K562 (cell line): Measurements from ENCODE around the gene RIMOC1. TPM values are rescaled to one million over a fixed set of nuclear protein-coding genes. Genes with fewer than 3 reads are reported as not detected.
A peak's percentile ranks its signal among the peaks of the same experiment; 100 is the strongest.

Source experiments
- EWSR1 ChIP-seq: fragments of 450-650 bp; IDR thresholded peaks from 2 replicates; pipeline ENCODE4 v1.6.1; 2018; ENCODE audit warnings: borderline replicate concordance, mild to moderate bottlenecking, low read depth, moderate library complexity; ENCODE audit not compliant: partially characterized antibody
- GABPA ChIP-seq: fragments of 200-800 bp; sonication (Bioruptor generic); conservative IDR thresholded peaks from 2 replicates; pipeline ENCODE4 v1.6.1; 2016; ENCODE audit warnings: low read depth, missing genetic modification characterization, missing compliant biosample characterization
- JUN ChIP-seq, 2 experiments: sonication (generic) in 1 of 2; formaldehyde crosslinking in 1 of 2; IDR thresholded peaks; 2 replicates each; pipeline versions ENCODE4 v1.6.1 to v1.8.0; 2012 to 2022; ENCODE audit warnings: borderline replicate concordance in 2 of 2, mild to moderate bottlenecking in 2 of 2, improper control_type of control experiment in 1 of 2, low read depth in 1 of 2, low read length in 1 of 2, missing genetic modification reagents in 1 of 2
- MAFK ChIP-seq: IDR thresholded peaks from 2 replicates; pipeline ENCODE4 v1.6.1; 2011; ENCODE audit warnings: low read length, improper control_type of control experiment
- MEIS2 ChIP-seq: fragments of 450-650 bp; IDR thresholded peaks from 2 replicates; pipeline ENCODE4 v1.6.1; 2014; ENCODE audit warnings: mild to moderate bottlenecking; ENCODE audit not compliant: partially characterized antibody
- SMARCB1 ChIP-seq: IDR thresholded peaks from 2 replicates; pipeline ENCODE4 v1.6.1; 2011; ENCODE audit warnings: improper control_type of control experiment, low read depth; ENCODE audit not compliant: insufficient read length
- SRF ChIP-seq, 2 experiments: fragments of 250-450, 450-650 bp in 1 of 2; sonication (Bioruptor Pico) in 1 of 2; sonication (generic) in 1 of 2; formaldehyde crosslinking; IDR thresholded peaks; 2 replicates each; pipeline versions ENCODE4 v1.5.0 to v1.5.1; 2020 to 2022; ENCODE audit warnings: mild to moderate bottlenecking in 1 of 2, missing genetic modification reagents in 1 of 2
- ZBED1 ChIP-seq: IDR thresholded peaks from 2 replicates; pipeline ENCODE4 v1.6.1; 2014
- ZNF354B ChIP-seq: fragments of 250-450 bp; sonication (Bioruptor Pico); IDR thresholded peaks from 2 replicates; pipeline ENCODE4 v1.4.0; 2020
- ZNF444 ChIP-seq: fragments of 250-450 bp; sonication (Bioruptor Pico); IDR thresholded peaks from 2 replicates; pipeline ENCODE4 v1.4.0; 2020; ENCODE audit warnings: mild to moderate bottlenecking, moderate library complexity
- polyA plus RNA-seq, 8 experiments: library from polyadenylated mRNA; depleted of rRNA in 4 of 8; stranded (reverse) in 5 of 8; unstranded in 3 of 8; fragments of >200 nt; fragmentation: Nextera tagmentation in 2 of 8; fragmentation: Illumina TruSeq in 1 of 8; extraction: Ambion mirVana in 2 of 8; extraction: Trizol in 1 of 8; gene quantifications; 2 replicates each; pipeline versions ENCODE4 v1.2.1 to v1.2.3, GENCODE V29; 2011 to 2014; ENCODE audit warnings: inconsistent platforms in 1 of 8, missing spikeins in 1 of 8
- total RNA-seq, 7 experiments: library from RNA; depleted of rRNA in 6 of 7; stranded (reverse); fragments of >200 nt in 6 of 7; fragmentation: Illumina TruSeq in 2 of 7; extraction: Trizol in 2 of 7; gene quantifications; 2 replicates each; pipeline versions ENCODE4 v1.2.1 to v1.2.3, GENCODE V29; 2011 to 2021; ENCODE audit warnings: low replicate concordance in 1 of 7
- TF ChIP-seq, protein P1 (sequence below): fragments of 450-650 bp; IDR thresholded peaks from 2 replicates; pipeline ENCODE4 v1.7.0; 2016; ENCODE audit warnings: borderline replicate concordance
- TF ChIP-seq, protein P2 (sequence below): fragments of 150-350 bp; IDR thresholded peaks from 2 replicates; pipeline ENCODE4 v1.6.1; 2014; ENCODE audit warnings: low read depth, mild to moderate bottlenecking, low read length, borderline replicate concordance
- TF ChIP-seq, protein P3 (sequence below): fragments of 250-450 bp; sonication (Bioruptor Pico); IDR thresholded peaks from 2 replicates; pipeline ENCODE4 v1.4.0; 2020
- TF ChIP-seq, protein P4 (sequence below): fragments of 450-650 bp; conservative IDR thresholded peaks from 2 replicates; pipeline ENCODE4 v1.6.1; 2016; ENCODE audit warnings: missing genetic modification characterization, low read depth, mild to moderate bottlenecking, missing compliant biosample characterization, moderate library complexity
- TF ChIP-seq, protein P5 (sequence below): fragments of 250-450 bp; sonication (Bioruptor Pico); IDR thresholded peaks from 2 replicates; pipeline ENCODE4 v1.5.0; 2021; ENCODE audit warnings: mild to moderate bottlenecking, moderate library complexity

The RIMOC1 gene
- total and polyA plus RNA-seq, 9 of the 15 experiments (the other 6 are each of a cell fraction or from before 2014, with no cell fraction given), result 11.6 to 63.1 (median 30.8) TPM

DNA sequence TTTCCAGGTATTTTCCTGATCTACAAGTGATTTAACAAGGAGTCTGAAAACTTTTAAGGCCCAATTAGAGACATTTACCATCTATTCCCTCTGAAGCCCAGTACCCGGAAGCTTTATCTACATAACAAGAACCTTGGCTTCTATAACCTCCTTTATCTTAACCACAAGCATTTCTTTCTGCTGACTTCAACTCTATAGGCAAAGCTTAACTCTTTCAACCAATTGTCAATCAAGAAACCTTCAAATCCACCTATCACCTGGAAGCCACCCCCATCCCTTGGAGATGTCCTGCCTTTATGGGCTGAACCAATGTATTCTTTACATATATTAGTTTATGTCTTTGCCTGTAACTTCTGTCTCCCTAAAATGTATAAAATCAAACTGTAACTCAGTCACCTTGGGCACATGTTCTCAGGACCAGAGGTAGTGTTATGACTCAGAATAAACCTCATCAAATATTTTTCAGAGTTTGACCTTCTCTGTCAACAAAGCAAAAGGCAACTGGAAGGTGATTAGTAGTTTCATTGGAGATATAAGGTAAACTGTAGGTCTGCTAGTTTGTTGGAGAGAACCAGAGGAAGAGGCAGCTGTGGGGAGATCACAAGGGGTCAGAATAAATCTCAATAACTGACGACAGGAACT lies 13.0 kb upstream of the RIMOC1 start (continued):
- TF ChIP-seq ZBED1, result no peak
- peak; percentile 12; the same call in 1 of the 2 replicates for TF ChIP-seq MAFK
- no peak for TF ChIP-seq EWSR1
- TF ChIP-seq ZNF354B (CRISPR knock-in tag), result no peak
- TF ChIP-seq, protein P1, sequence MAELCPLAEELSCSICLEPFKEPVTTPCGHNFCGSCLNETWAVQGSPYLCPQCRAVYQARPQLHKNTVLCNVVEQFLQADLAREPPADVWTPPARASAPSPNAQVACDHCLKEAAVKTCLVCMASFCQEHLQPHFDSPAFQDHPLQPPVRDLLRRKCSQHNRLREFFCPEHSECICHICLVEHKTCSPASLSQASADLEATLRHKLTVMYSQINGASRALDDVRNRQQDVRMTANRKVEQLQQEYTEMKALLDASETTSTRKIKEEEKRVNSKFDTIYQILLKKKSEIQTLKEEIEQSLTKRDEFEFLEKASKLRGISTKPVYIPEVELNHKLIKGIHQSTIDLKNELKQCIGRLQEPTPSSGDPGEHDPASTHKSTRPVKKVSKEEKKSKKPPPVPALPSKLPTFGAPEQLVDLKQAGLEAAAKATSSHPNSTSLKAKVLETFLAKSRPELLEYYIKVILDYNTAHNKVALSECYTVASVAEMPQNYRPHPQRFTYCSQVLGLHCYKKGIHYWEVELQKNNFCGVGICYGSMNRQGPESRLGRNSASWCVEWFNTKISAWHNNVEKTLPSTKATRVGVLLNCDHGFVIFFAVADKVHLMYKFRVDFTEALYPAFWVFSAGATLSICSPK, result no peak
- TF ChIP-seq, protein P2, sequence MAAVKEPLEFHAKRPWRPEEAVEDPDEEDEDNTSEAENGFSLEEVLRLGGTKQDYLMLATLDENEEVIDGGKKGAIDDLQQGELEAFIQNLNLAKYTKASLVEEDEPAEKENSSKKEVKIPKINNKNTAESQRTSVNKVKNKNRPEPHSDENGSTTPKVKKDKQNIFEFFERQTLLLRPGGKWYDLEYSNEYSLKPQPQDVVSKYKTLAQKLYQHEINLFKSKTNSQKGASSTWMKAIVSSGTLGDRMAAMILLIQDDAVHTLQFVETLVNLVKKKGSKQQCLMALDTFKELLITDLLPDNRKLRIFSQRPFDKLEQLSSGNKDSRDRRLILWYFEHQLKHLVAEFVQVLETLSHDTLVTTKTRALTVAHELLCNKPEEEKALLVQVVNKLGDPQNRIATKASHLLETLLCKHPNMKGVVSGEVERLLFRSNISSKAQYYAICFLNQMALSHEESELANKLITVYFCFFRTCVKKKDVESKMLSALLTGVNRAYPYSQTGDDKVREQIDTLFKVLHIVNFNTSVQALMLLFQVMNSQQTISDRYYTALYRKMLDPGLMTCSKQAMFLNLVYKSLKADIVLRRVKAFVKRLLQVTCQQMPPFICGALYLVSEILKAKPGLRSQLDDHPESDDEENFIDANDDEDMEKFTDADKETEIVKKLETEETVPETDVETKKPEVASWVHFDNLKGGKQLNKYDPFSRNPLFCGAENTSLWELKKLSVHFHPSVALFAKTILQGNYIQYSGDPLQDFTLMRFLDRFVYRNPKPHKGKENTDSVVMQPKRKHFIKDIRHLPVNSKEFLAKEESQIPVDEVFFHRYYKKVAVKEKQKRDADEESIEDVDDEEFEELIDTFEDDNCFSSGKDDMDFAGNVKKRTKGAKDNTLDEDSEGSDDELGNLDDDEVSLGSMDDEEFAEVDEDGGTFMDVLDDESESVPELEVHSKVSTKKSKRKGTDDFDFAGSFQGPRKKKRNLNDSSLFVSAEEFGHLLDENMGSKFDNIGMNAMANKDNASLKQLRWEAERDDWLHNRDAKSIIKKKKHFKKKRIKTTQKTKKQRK, result no peak
- no peak for TF ChIP-seq ZNF444 (CRISPR knock-in tag)
- TF ChIP-seq GABPA, result peak; percentile 50; the same call in 1 of the 2 replicates
- TF ChIP-seq SRF (CRISPR knock-in tag; IDR thresholded peaks at IDR 0.05), result no peak
- TF ChIP-seq JUN (IDR thresholded peaks at IDR 0.05; ENCODE audit: borderline replicate concordance, low read depth, low read length), result no peak
- no peak for TF ChIP-seq JUN (CRISPR knock-in tag; IDR thresholded peaks at IDR 0.05; ENCODE audit: borderline replicate concordance)
- TF ChIP-seq SMARCB1, result no peak
- TF ChIP-seq, protein P3, sequence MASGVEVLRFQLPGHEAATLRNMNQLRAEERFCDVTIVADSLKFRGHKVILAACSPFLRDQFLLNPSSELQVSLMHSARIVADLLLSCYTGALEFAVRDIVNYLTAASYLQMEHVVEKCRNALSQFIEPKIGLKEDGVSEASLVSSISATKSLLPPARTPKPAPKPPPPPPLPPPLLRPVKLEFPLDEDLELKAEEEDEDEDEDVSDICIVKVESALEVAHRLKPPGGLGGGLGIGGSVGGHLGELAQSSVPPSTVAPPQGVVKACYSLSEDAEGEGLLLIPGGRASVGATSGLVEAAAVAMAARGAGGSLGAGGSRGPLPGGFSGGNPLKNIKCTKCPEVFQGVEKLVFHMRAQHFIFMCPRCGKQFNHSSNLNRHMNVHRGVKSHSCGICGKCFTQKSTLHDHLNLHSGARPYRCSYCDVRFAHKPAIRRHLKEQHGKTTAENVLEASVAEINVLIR (CRISPR knock-in tag), result no peak
- TF ChIP-seq, protein P4, sequence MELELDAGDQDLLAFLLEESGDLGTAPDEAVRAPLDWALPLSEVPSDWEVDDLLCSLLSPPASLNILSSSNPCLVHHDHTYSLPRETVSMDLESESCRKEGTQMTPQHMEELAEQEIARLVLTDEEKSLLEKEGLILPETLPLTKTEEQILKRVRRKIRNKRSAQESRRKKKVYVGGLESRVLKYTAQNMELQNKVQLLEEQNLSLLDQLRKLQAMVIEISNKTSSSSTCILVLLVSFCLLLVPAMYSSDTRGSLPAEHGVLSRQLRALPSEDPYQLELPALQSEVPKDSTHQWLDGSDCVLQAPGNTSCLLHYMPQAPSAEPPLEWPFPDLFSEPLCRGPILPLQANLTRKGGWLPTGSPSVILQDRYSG (tag), result no peak
- TF ChIP-seq, protein P5, sequence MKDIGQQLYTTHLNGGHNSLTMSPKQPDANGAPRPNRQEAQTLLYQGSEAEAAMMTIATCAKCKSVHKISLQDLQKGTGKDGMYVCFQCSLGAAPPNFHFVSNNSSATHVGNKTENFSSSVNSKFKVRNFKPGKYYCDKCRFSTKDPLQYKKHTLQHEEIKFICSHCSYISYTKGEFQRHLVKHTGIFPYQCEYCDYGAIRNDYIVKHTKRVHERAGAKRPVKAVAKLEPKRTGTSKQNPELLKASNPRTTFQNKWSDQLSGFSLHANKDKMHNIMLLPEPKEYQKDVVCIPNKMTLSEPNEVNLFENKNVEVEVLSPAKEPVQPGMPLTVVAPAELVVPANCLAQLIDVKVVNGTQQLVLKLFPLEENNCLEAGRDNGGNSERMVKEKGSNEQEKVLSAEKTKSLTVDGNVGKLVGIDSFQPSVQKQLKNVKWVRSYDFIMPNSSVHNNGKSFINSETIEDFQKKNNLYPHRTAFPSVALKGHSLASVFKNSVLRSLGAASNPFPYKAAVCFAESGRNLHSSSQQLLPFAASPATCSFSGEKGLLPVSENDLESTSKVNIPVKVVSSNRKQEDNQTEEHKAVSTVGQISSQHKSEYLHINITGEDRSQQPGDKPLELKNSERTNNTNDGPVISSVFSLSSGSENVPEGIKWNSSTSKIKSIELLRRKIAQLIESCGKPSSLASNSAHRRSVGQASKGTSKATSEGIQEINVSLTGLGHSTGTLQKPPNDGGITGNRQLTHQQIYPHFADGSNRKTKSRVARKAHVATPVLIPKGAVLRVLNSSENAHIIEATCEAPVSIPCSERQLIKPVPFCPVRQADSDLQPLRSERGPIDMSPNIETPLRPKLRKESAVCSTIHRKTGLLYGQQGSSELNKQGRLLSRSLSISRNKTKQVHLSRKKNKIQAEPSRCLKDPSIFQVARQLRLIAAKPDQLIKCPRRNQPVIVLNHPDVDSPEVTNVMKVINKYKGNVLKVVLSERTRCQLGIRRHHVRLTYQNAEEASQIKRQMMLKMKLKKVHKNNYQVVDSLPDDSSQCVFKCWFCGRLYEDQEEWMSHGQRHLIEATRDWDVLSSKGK (CRISPR knock-in tag), result peak; percentile 32; the same call in 1 of the 2 replicates
- peak; percentile 5 for TF ChIP-seq MEIS2
